ENCODE data around the gene PIGN.
A peak's percentile ranks its signal among the peaks of the same experiment; 100 is the strongest.

The PIGN gene

DNA sequence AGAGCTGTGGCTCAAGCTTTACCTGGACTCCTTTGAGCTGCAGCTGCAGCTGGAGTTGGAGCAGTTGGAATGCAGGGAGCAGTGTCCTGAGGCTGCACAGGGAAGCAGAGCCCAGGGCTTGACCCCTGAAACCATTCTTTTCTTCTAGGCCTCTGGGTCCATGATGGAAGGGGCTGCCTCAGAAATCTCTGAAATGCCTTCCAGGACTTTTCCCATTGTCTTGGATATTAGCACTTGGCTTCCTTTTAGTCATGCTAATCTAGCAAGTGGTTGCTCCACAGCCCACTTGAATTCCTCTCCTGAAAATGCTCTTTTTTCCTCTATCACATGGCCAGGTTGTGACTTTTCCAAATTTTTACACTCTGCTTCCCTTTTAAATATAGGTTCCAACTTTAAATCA, 185.5 kb downstream of the PIGN start:
- no peak for DNase-seq (ENCODE audit: low read depth)

DNA sequence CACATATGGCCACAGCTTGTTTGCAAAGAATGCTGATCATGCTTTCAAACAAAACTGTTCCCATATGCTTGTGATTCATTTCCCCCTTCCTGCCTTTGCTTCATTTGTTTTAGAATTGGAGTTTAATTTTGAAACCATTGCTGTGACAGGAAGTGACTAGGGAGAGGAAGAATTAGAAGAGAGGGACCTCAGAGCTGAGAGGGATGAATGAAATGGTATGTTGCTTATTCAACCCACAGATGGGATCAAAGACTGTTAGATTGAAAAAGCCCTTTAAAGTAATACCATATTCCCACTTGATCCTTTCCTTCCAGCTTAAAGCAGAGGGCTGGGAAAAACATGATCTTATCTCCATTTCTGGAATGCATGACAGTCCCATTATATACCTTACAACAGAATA, 187.9 kb downstream of the PIGN start:
- DNase-seq (ENCODE audit: low read depth) = peak; percentile 84

DNA sequence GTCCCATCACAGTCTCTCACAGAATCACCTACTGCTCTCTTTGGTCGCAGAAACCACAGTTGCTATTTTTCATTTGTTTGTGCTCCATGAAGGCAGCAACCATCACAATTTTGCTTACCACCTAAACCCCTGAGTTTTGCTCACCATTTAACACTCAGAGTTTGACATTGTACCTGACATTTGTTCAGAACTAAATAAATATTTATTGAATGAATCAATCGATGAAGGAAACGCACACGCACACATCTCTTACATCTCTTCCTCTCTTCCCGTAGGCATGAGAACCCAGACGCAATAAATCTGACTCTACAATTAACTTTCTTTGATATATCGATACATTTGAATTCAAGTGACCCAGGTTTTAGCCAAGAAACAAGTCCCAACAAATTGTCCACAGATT, 188.5 kb downstream of the PIGN start:
- DNase-seq (ENCODE audit: low read depth) = no peak

GRCh38 chr18:61995618-61996017, 191.2 kb downstream of the PIGN start:
- no peak for DNase-seq (ENCODE audit: low read depth)

- DNase-seq (ENCODE audit: low read depth) = no peak
Measured at GRCh38 chr18:61993831-61994230, 193.0 kb downstream of the PIGN start.

DNA sequence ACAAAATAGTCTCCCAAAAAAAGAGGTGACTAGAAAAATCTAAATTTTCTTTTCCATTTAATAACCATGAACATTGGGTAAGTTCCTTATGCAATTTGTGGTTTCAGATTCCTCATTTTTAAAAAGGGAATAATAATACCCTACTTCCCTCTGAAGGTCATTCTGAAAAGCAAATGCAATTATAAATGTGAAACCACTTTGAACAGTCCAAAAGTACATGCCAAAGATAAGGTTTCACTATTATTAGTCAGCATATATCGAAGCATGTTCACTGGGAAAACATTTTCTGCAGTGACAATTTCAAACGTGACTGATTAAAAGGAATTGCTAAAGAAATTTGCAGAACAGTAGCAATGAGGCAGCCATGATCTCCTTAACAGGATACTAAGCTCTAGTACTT, 193.9 kb downstream of the PIGN start:
- peak; percentile 85 for DNase-seq (ENCODE audit: low read depth)

DNA sequence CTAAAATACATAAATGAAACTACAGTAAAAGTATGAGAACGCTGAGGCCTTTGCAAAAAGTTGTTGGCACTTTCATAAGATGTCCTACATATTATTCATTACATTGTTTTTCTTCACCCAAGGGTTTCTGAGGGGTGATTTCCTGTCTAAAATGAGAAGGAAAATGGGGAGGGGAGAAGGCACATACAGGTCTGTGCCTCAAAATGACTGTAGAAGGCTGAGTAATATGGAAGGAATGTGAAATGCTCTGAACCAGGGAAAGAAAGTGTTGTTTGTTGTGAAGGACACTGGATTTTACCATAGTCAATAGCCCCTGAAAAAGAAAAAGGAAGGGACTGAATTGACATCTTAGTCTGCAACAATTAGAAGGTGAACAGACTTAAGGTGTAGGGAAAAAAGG, 194.6 kb downstream of the PIGN start:
- peak; percentile 93 for DNase-seq (ENCODE audit: low read depth)

- no peak for DNase-seq (ENCODE audit: low read depth)
Measured at GRCh38 chr18:61991836-61992235, 195.0 kb downstream of the PIGN start.

DNA sequence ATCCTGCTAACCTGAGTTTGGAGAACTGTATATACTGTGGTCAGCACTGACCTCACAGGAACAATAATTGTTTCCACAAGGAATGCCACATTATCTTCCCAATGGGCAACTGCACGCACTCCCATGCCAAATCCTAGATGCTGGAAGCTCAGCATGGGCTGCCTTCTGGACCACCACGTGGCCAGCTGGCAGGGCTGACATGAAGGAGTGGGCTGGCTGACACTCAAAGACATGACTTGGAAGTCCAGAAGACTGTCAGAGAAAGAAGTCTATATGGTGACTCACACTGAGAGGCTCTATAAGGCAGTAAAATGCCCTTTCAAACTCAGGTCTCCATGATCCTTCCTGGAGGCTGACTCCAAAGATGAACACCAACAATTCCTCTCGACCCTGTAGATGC, 195.7 kb downstream of the PIGN start:
- DNase-seq (ENCODE audit: low read depth) = peak; percentile 70
